Activated naive CD8-positive, alpha-beta T cell treated with anti-CD3 and anti-CD28 coated beads, Interleukin-2, amount 10 ng/mL, durations not matched to agents 7 days and 5 days (primary cell): Measurements from ENCODE around the gene HSPG2. TPM values are rescaled to one million over a fixed set of nuclear protein-coding genes. Genes with fewer than 3 reads are reported as not detected.
"Not testable (repeated sequence)": the region's sequence is repeated elsewhere in the genome, so short reads cannot be mapped to it uniquely, and the experiment has no call there.

Experiments
- ATAC-seq: fragments of 150-1000 bp; cut with Tn5 transposase; one replicate; pipeline ENCODE4 v1.10.0; 2021; ENCODE audit warnings: low read depth, moderate library complexity
- POLR2A ChIA-PET: fragments of 350-600 bp; sonication (Branson Sonifier 250); formaldehyde crosslinking; loops from one replicate; lab custom pipeline; 2021; ENCODE audit warnings: antibody characterized with exemption; lab: Charles Lee
- DNase-seq: peaks from one replicate; pipeline ENCODE4 v3.0.0; 2021
- H3K27ac Mint-ChIP-seq: one replicate; pipeline ENCODE4 v1.8.0; 2022; ENCODE audit warnings: mild to moderate bottlenecking, mixed read lengths
- H3K27me3 Mint-ChIP-seq: one replicate; pipeline ENCODE4 v1.8.0; 2022; ENCODE audit warnings: mild to moderate bottlenecking, moderate library complexity, mixed read lengths
- H3K36me3 Mint-ChIP-seq: one replicate; pipeline ENCODE4 v1.8.0; 2021; ENCODE audit warnings: mild to moderate bottlenecking, mixed read lengths
- H3K4me1 Mint-ChIP-seq: one replicate; pipeline ENCODE4 v1.8.0; 2021; ENCODE audit warnings: mixed read lengths
- H3K4me3 Mint-ChIP-seq: one replicate; pipeline ENCODE4 v1.8.0; 2022; ENCODE audit warnings: mild to moderate bottlenecking, moderate library complexity, mixed read lengths
- H3K9me3 Mint-ChIP-seq: one replicate; pipeline ENCODE4 v1.8.0; 2021; ENCODE audit warnings: mixed read lengths
- total RNA-seq, 2 experiments: library from RNA; stranded (reverse); gene quantifications; one replicate each; pipeline ENCODE4 v1.2.3, GENCODE V29; 2021

Gene HSPG2
- total RNA-seq, result 1 to 10 TPM; 6.7 to 9.5 TPM

GRCh38 chr1:21937034-21937371 lies at the start of gene HSPG2:
Gene HSPG2, minus strand, starts transcription at chr1:21937310. Its CDS starts 93 bp downstream, at chr1:21937217.
- POLR2A ChIA-PET, result interaction anchor here (1.0 kb wide), 1 partner anchor 19 kb away, joined by 3 read pairs; no protein-coding TSS in a partner anchor
- peak within 1 kb of the TSS; percentile 88 for H3K4me3 Mint-ChIP-seq
- peak; percentile 45 for ATAC-seq
- peaks cover 31% of the 10 kb centered on the region for H3K27me3 Mint-ChIP-seq
- no peaks in the 10 kb centered on the region for H3K36me3 Mint-ChIP-seq
- peaks cover 16% of the 10 kb centered on the region for H3K4me1 Mint-ChIP-seq
- peak within 1 kb of the TSS; percentile 75 for H3K27ac Mint-ChIP-seq
- H3K9me3 Mint-ChIP-seq, result no peaks in the 10 kb centered on the region
- DNase-seq, result no peak

GRCh38 chr1:21986386-21986785 lies 49.3 kb upstream of the HSPG2 start:
- H3K4me1 Mint-ChIP-seq, H3K4me3 Mint-ChIP-seq, H3K9me3 Mint-ChIP-seq, H3K36me3 Mint-ChIP-seq, H3K27ac Mint-ChIP-seq, ATAC-seq, H3K27me3 Mint-ChIP-seq, POLR2A ChIA-PET, DNase-seq: not testable (repeated sequence)

GRCh38 chr1:21985893-21986292 lies 48.8 kb upstream of the HSPG2 start:
- H3K4me3 Mint-ChIP-seq, POLR2A ChIA-PET, DNase-seq, H3K27me3 Mint-ChIP-seq, H3K9me3 Mint-ChIP-seq, H3K36me3 Mint-ChIP-seq, ATAC-seq, H3K27ac Mint-ChIP-seq, H3K4me1 Mint-ChIP-seq: not testable (repeated sequence)

- H3K4me3 Mint-ChIP-seq, H3K36me3 Mint-ChIP-seq, H3K4me1 Mint-ChIP-seq, H3K27ac Mint-ChIP-seq, DNase-seq, H3K9me3 Mint-ChIP-seq, H3K27me3 Mint-ChIP-seq, POLR2A ChIA-PET, ATAC-seq: not testable (repeated sequence)
Measured at GRCh38 chr1:21983539-21983938, 46.4 kb upstream of the HSPG2 start.

GRCh38 chr1:21982122-21982521 lies 45.0 kb upstream of the HSPG2 start:
- H3K27me3 Mint-ChIP-seq, H3K4me3 Mint-ChIP-seq, H3K27ac Mint-ChIP-seq, H3K9me3 Mint-ChIP-seq, H3K36me3 Mint-ChIP-seq, DNase-seq, POLR2A ChIA-PET, ATAC-seq, H3K4me1 Mint-ChIP-seq: not testable (repeated sequence)

GRCh38 chr1:21981253-21981652 lies 44.1 kb upstream of the HSPG2 start:
- H3K4me1 Mint-ChIP-seq, H3K27ac Mint-ChIP-seq, POLR2A ChIA-PET, H3K9me3 Mint-ChIP-seq, H3K36me3 Mint-ChIP-seq, H3K27me3 Mint-ChIP-seq, DNase-seq, ATAC-seq, H3K4me3 Mint-ChIP-seq: not testable (repeated sequence)

GRCh38 chr1:21980515-21981220 lies 43.6 kb upstream of the HSPG2 start:
- H3K4me1 Mint-ChIP-seq, H3K36me3 Mint-ChIP-seq, DNase-seq, POLR2A ChIA-PET, H3K4me3 Mint-ChIP-seq, H3K9me3 Mint-ChIP-seq, H3K27me3 Mint-ChIP-seq, H3K27ac Mint-ChIP-seq: not testable (repeated sequence)
- ATAC-seq, result peak; percentile 63

GRCh38 chr1:21978209-21978608 lies 41.1 kb upstream of the HSPG2 start:
- H3K27ac Mint-ChIP-seq, H3K36me3 Mint-ChIP-seq: not testable (repeated sequence)

GRCh38 chr1:21976703-21977239 lies 39.7 kb upstream of the HSPG2 start, which contains the start of gene CELA3B:
Gene CELA3B, plus strand, starts transcription at chr1:21977022. Its CDS starts 18 bp downstream, at chr1:21977040.
- peak within 1 kb of the TSS; percentile 21 for H3K27ac Mint-ChIP-seq
- H3K4me3 Mint-ChIP-seq, DNase-seq, H3K9me3 Mint-ChIP-seq, H3K36me3 Mint-ChIP-seq, H3K27me3 Mint-ChIP-seq, POLR2A ChIA-PET, ATAC-seq, H3K4me1 Mint-ChIP-seq: not testable (repeated sequence)

More at GRCh38 chr1:21978209-21978608, 41.1 kb upstream of the HSPG2 start:
- H3K27me3 Mint-ChIP-seq, ATAC-seq, H3K9me3 Mint-ChIP-seq, H3K4me1 Mint-ChIP-seq, POLR2A ChIA-PET, H3K4me3 Mint-ChIP-seq, DNase-seq: not testable (repeated sequence)

- H3K4me3 Mint-ChIP-seq, POLR2A ChIA-PET, H3K4me1 Mint-ChIP-seq, DNase-seq, H3K27ac Mint-ChIP-seq, H3K9me3 Mint-ChIP-seq, H3K36me3 Mint-ChIP-seq, ATAC-seq, H3K27me3 Mint-ChIP-seq: not testable (repeated sequence)
Measured at GRCh38 chr1:21975296-21975695, 38.2 kb upstream of the HSPG2 start.

GRCh38 chr1:21974699-21975098 lies 37.6 kb upstream of the HSPG2 start:
- H3K9me3 Mint-ChIP-seq, H3K27me3 Mint-ChIP-seq, DNase-seq, H3K27ac Mint-ChIP-seq, H3K4me3 Mint-ChIP-seq, H3K4me1 Mint-ChIP-seq, H3K36me3 Mint-ChIP-seq, ATAC-seq, POLR2A ChIA-PET: not testable (repeated sequence)

- H3K9me3 Mint-ChIP-seq, ATAC-seq, H3K27me3 Mint-ChIP-seq, H3K4me1 Mint-ChIP-seq, POLR2A ChIA-PET, H3K4me3 Mint-ChIP-seq, H3K36me3 Mint-ChIP-seq, H3K27ac Mint-ChIP-seq, DNase-seq: not testable (repeated sequence)
Measured at GRCh38 chr1:21973948-21974347, 36.8 kb upstream of the HSPG2 start.

GRCh38 chr1:21972973-21973441 lies 35.9 kb upstream of the HSPG2 start:
- H3K27me3 Mint-ChIP-seq, H3K36me3 Mint-ChIP-seq, H3K4me1 Mint-ChIP-seq, H3K27ac Mint-ChIP-seq, H3K9me3 Mint-ChIP-seq, POLR2A ChIA-PET, H3K4me3 Mint-ChIP-seq, DNase-seq, ATAC-seq: not testable (repeated sequence)

- H3K36me3 Mint-ChIP-seq, H3K4me3 Mint-ChIP-seq, H3K9me3 Mint-ChIP-seq, H3K27ac Mint-ChIP-seq, H3K4me1 Mint-ChIP-seq, DNase-seq, H3K27me3 Mint-ChIP-seq, POLR2A ChIA-PET, ATAC-seq: not testable (repeated sequence)
Measured at GRCh38 chr1:21970523-21970922, 33.4 kb upstream of the HSPG2 start.
